A549 (cell line): ENCODE measurements around the gene SOWAHC. TPM values are rescaled to one million over a fixed set of nuclear protein-coding genes. Genes with fewer than 3 reads are reported as not detected.
A peak's percentile ranks its signal among the peaks of the same experiment; 100 is the strongest.
"Not testable (repeated sequence)": the region's sequence is repeated elsewhere in the genome, so short reads cannot be mapped to it uniquely, and the experiment has no call there.

Experiments used
- ATAC-seq, 2 experiments: fragments of 200-7000 bp in 1 of 2; fragments of >200 bp in 1 of 2; cut with Nextera tagmentation in 1 of 2; cut with Tn5 transposase in 1 of 2; 3 replicates each; pipeline versions ENCODE4 v1.8.0 to v1.9.1; 2018 to 2020; ENCODE audit warnings: mild to moderate bottlenecking in 1 of 2, moderate library complexity in 1 of 2
- CTCF ChIA-PET: fragments of 300-600 bp; sonication (Branson Sonifier 250); formaldehyde crosslinking; extraction: SDS; loops from one replicate; lab custom pipeline; 2021; ENCODE audit warnings: antibody characterized with exemption, inconsistent platforms; lab: Yijun Ruan, JAX
- POLR2A ChIA-PET: fragments of 350-600 bp; formaldehyde crosslinking; extraction: SDS; loops from one replicate; lab custom pipeline; 2021; ENCODE audit warnings: antibody characterized with exemption, inconsistent platforms; lab: Yijun Ruan, JAX
- DNase-seq, 2 experiments: peaks; one replicate each; pipeline versions ENCODE4 v3.0.0 to v3.0.0-alpha.2; 2011 to 2016; ENCODE audit warnings: low read depth in 1 of 2, low spot score in 1 of 2
- FAIRE-seq: peaks from 2 replicates; lab custom pipeline; 2011; peaks lifted over from hg19 to GRCh38; lab: Jason Lieb, UNC
- H3K27ac ChIP-seq, 2 experiments: fragments of >200 bp; sonication (Bioruptor Twin); formaldehyde crosslinking; 3 replicates each; pipeline ENCODE4 v1.5.1; 2016 to 2017
- H3K4me1 ChIP-seq: fragments of >200 bp; sonication (Bioruptor Twin); formaldehyde crosslinking; 3 replicates; pipeline ENCODE4 v1.6.1; 2016
- H3K4me2 ChIP-seq: fragments of >200 bp; sonication (Bioruptor Twin); formaldehyde crosslinking; 3 replicates; pipeline ENCODE4 v1.6.1; 2016
- H3K4me3 ChIP-seq: fragments of >200 bp; sonication (Bioruptor Twin); formaldehyde crosslinking; 3 replicates; pipeline ENCODE4 v1.5.1; 2016
- H3K9me3 ChIP-seq: fragments of >200 bp; sonication (Bioruptor Twin); formaldehyde crosslinking; 3 replicates; pipeline ENCODE4 v1.6.1; 2016
- E2F6 ChIP-seq: IDR thresholded peaks from 2 replicates; pipeline ENCODE4 v1.6.1; 2012; ENCODE audit warnings: low read depth, borderline replicate concordance
- EHMT2 ChIP-seq: fragments of 200-600 bp; sonication (generic); IDR thresholded peaks from 2 replicates; pipeline ENCODE4 v1.6.1; 2016; ENCODE audit warnings: antibody characterized with exemption, low read depth, mild to moderate bottlenecking, moderate library complexity
- ESRRA ChIP-seq: fragments of 150-350 bp; IDR thresholded peaks from 2 replicates; pipeline ENCODE4 v1.6.1; 2014; ENCODE audit warnings: mild to moderate bottlenecking, low read length, borderline replicate concordance
- FOSB ChIP-seq: fragments of 250-450 bp; sonication (Bioruptor Pico); IDR thresholded peaks from 2 replicates; pipeline ENCODE4 v1.5.0; 2020; ENCODE audit warnings: mild to moderate bottlenecking, moderate library complexity
- FOSL2 ChIP-seq, 2 experiments: fragments of 450-650 bp in 1 of 2; fragments of >200 bp in 1 of 2; sonication (Bioruptor Twin) in 1 of 2; formaldehyde crosslinking; IDR thresholded peaks; 2 replicates each; pipeline versions ENCODE4 v1.5.0 to v1.6.1; 2016 to 2020; ENCODE audit warnings: mild to moderate bottlenecking in 1 of 2, moderate library complexity in 1 of 2
- HDAC2 ChIP-seq: fragments of 200-600 bp; sonication (generic); IDR thresholded peaks from 2 replicates; pipeline ENCODE4 v1.6.1; 2016
- HEYL ChIP-seq: fragments of 250-450 bp; sonication (Bioruptor Pico); IDR thresholded peaks from 2 replicates; pipeline ENCODE4 v1.8.0; 2021; ENCODE audit warnings: mild to moderate bottlenecking, moderate library complexity
- HOXB5 ChIP-seq: fragments of 250-450 bp; sonication (Bioruptor Pico); IDR thresholded peaks from 2 replicates; pipeline ENCODE4 v1.5.0; 2020; ENCODE audit warnings: mild to moderate bottlenecking, moderate library complexity
- JUN ChIP-seq, 2 experiments: fragments of >200 bp; sonication (Bioruptor Twin); formaldehyde crosslinking; IDR thresholded peaks; 2 replicates in 1 of 2; 3 replicates in 1 of 2; pipeline ENCODE4 v1.6.1; 2016 to 2017
- MAZ ChIP-seq: fragments of 150-350 bp; IDR thresholded peaks from 2 replicates; pipeline ENCODE4 v1.6.1; 2014; ENCODE audit warnings: antibody characterized with exemption, low read depth, low read length, borderline replicate concordance
- RCOR1 ChIP-seq: fragments of 150-350 bp; IDR thresholded peaks from 2 replicates; pipeline ENCODE4 v1.6.1; 2014; ENCODE audit warnings: antibody characterized with exemption, low read length, low read depth
- REST ChIP-seq: fragments of 200-600 bp; sonication (generic); IDR thresholded peaks from 2 replicates; pipeline ENCODE4 v1.6.1; 2016; ENCODE audit warnings: antibody characterized with exemption, mild to moderate bottlenecking, moderate library complexity
- RFX5 ChIP-seq: fragments of 450-650 bp; IDR thresholded peaks from 2 replicates; pipeline ENCODE4 v1.7.1; 2014; ENCODE audit warnings: antibody characterized with exemption, mild to moderate bottlenecking, moderate library complexity
- SMC3 ChIP-seq: fragments of >200 bp; sonication (Bioruptor Twin); formaldehyde crosslinking; IDR thresholded peaks from 3 replicates; pipeline ENCODE4 v1.6.1; 2018; ENCODE audit warnings: inconsistent platforms
- SREBF2 ChIP-seq: fragments of 450-650 bp; IDR thresholded peaks from 2 replicates; pipeline ENCODE4 v1.6.1; 2014; ENCODE audit warnings: mild to moderate bottlenecking, moderate library complexity
- TFCP2L1 ChIP-seq: fragments of 250-450 bp; sonication (Bioruptor Pico); IDR thresholded peaks from 2 replicates; pipeline ENCODE4 v1.5.0; 2021; ENCODE audit warnings: mild to moderate bottlenecking
- USF2 ChIP-seq: fragments of 450-650 bp; IDR thresholded peaks from 2 replicates; pipeline ENCODE4 v1.6.1; 2014; ENCODE audit warnings: antibody characterized with exemption
- ZC3H11A ChIP-seq: fragments of 450-650 bp; IDR thresholded peaks from 2 replicates; pipeline ENCODE4 v1.6.1; 2014; ENCODE audit warnings: antibody characterized with exemption, mild to moderate bottlenecking
- ZSCAN20 ChIP-seq: fragments of 250-450 bp; sonication (Bioruptor Pico); IDR thresholded peaks from 2 replicates; pipeline ENCODE4 v1.8.0; 2022; ENCODE audit warnings: mild to moderate bottlenecking, moderate library complexity
- WGBS: methylation state at CpG from one replicate; pipeline ENCODE4 v1.1.6; 2017; ENCODE audit errors: missing lambda C conversion rate; 5-methylcytosine and 5-hydroxymethylcytosine counted together
- polyA plus RNA-seq, 4 experiments: library from polyadenylated mRNA; depleted of rRNA in 3 of 4; stranded (reverse); fragments of >200 nt; fragmentation: RNase III in 1 of 4; extraction: RNeasy Plus Mini Kit Qiagen cat#74134 plus additional on column Dnase treatment in 1 of 4; gene quantifications; 2 replicates in 3 of 4; 3 replicates in 1 of 4; pipeline ENCODE4 v1.2.3, GENCODE V29; 2011 to 2017
- TF ChIP-seq, protein P1 (sequence below): IDR thresholded peaks from 2 replicates; pipeline ENCODE4 v1.6.1; 2012

The SOWAHC gene
- polyA plus RNA-seq, 2 of the 4 experiments (the other 2 are of a cell fraction) = 13.7 to 14.2 TPM

DNA sequence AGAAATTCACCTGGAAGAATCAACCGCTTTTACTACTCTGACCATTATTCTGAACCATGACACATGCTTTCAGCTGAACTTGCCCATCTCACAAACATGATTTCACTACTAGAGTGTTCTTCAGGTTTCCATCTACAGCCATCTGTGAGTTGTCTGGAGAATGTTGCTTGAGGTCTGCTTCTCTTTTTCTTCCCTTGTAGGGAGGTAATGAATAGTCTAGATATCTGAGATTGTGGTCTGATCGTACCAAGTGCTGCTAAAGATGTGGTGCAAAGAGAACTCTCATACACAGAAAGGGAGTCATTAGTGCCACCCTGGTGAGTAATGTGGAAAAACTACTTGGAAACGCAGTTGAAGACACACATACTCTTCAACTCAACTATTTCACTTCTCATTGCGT is 10.2 kb downstream of the SOWAHC start:
- TF ChIP-seq MAZ (no peak), TFCP2L1 (no peak), RCOR1 (no peak), EHMT2 (no peak), RFX5 (no peak)
- TF ChIP-seq, protein P1, sequence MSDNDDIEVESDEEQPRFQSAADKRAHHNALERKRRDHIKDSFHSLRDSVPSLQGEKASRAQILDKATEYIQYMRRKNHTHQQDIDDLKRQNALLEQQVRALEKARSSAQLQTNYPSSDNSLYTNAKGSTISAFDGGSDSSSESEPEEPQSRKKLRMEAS = no peak
- no peak overlapping the region for H3K4me2 ChIP-seq

GRCh38 chr2:109628321-109628720 is 14.2 kb downstream of the SOWAHC start:
- H3K27ac ChIP-seq, ATAC-seq, H3K4me1 ChIP-seq, CTCF ChIA-PET, DNase-seq, H3K9me3 ChIP-seq, FAIRE-seq, POLR2A ChIA-PET, H3K4me3 ChIP-seq, H3K4me2 ChIP-seq: not testable (repeated sequence)
- WGBS = 78% methylated on average over 7 of the region's 7 CpGs
- peak; percentile 46 for TF ChIP-seq ZC3H11A

More for the DNA sequence above, 10.2 kb downstream of the SOWAHC start:
- no peak for FAIRE-seq
- H3K9me3 ChIP-seq = no peaks in the 10 kb centered on the region
- DNase-seq = no peak
- WGBS = 65% methylated on average over 4 of the region's 4 CpGs
- ATAC-seq = no peak
- ChIA-PET POLR2A (no interaction called here), CTCF (interaction anchor here (1.0 kb wide), 1 partner anchor 38 kb away, joined by 3 read pairs; no protein-coding TSS in a partner anchor)
- no peak overlapping the region for H3K4me3 ChIP-seq
- H3K27ac ChIP-seq = no peak overlapping the region
- no peaks in the 10 kb centered on the region for H3K4me1 ChIP-seq

DNA sequence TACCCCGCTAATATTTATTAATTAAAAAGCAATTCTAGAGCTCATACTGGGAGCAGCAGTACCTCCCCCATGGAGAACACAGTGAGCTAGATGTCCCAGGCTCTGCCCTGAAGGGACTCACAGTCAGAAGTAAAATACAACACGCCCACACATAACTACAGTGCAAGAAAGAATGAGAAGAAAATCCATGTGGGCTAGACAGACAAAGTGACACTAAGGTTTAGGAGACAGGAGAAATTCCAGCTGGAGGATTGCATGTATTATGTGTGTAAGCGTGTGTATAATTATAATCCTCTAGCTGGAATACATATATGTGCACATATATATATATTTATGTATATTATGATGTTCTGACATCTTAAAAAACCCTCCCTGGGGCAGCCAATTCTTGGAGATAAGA is 15.7 kb downstream of the SOWAHC start:
- CTCF ChIA-PET = interaction anchor here (1.0 to 1.1 kb wide), 3 partner anchors 8 to 97 kb away, joined by 3 read pairs; no protein-coding TSS in a partner anchor
- H3K9me3 ChIP-seq = no peaks in the 10 kb centered on the region
- TF ChIP-seq HDAC2 (no peak), E2F6 (no peak), REST (no peak), FOSB (CRISPR knock-in tag) (no peak), HEYL (CRISPR knock-in tag) (no peak), MAZ (no peak), JUN (IDR thresholded peaks at IDR 0.05) (no peak), ESRRA (no peak), FOSL2 (IDR thresholded peaks at IDR 0.05) (no peak), FOSL2 (CRISPR knock-in tag; IDR thresholded peaks at IDR 0.05) (no peak), USF2 (no peak), SMC3 (no peak), ZSCAN20 (CRISPR knock-in tag) (no peak), HOXB5 (no peak), RCOR1 (no peak), SREBF2 (no peak)
- no peak for ATAC-seq
- WGBS = 66% methylated on average over 3 of the region's 3 CpGs
- no peak overlapping the region for H3K4me3 ChIP-seq
- H3K4me2 ChIP-seq = no peak overlapping the region
- no peak for FAIRE-seq
- no peak overlapping the region for H3K27ac ChIP-seq
- H3K4me1 ChIP-seq = peaks cover 5% of the 10 kb centered on the region; the same call in 1 of the 3 replicates
- POLR2A ChIA-PET = no interaction called here
- no peak for DNase-seq
